Immature natural killer cell (primary cell): ENCODE data around the gene SORL1. TPM values are rescaled to one million over a fixed set of nuclear protein-coding genes. Genes with fewer than 3 reads are reported as not detected.
A peak's percentile ranks its signal among the peaks of the same experiment; 100 is the strongest.

Source experiments
- DNase-seq, 3 donors: peaks; one replicate each; pipeline ENCODE4 v3.0.0; 2022; ENCODE audit warnings: mixed read lengths in 1 of 3
- H3K27ac Mint-ChIP-seq, 6 donors: one replicate each; pipeline ENCODE4 v1.8.0; 2020; ENCODE audit warnings: mixed read lengths in 6 of 6, mild to moderate bottlenecking in 5 of 6, inconsistent platforms in 4 of 6, moderate library complexity in 3 of 6
- H3K27me3 Mint-ChIP-seq, 3 donors: one replicate each; pipeline ENCODE4 v1.8.0; 2020 to 2021; ENCODE audit warnings: low read depth in 3 of 3, mild to moderate bottlenecking in 3 of 3, mixed read lengths in 3 of 3, moderate library complexity in 3 of 3, inconsistent platforms in 1 of 3
- H3K36me3 Mint-ChIP-seq, 3 donors: one replicate each; pipeline ENCODE4 v1.8.0; 2020; ENCODE audit warnings: mixed read lengths in 3 of 3, inconsistent platforms in 2 of 3, mild to moderate bottlenecking in 2 of 3
- H3K4me1 Mint-ChIP-seq, 2 donors: one replicate each; pipeline ENCODE4 v1.8.0; 2020; ENCODE audit warnings: inconsistent platforms in 2 of 2, mild to moderate bottlenecking in 2 of 2, mixed read lengths in 2 of 2, moderate library complexity in 1 of 2
- H3K4me3 Mint-ChIP-seq, 5 donors: one replicate each; pipeline ENCODE4 v1.8.0; 2020; ENCODE audit warnings: mild to moderate bottlenecking in 5 of 5, mixed read lengths in 5 of 5, inconsistent platforms in 3 of 5, moderate library complexity in 3 of 5
- H3K9me3 Mint-ChIP-seq, 6 donors: one replicate each; pipeline ENCODE4 v1.8.0; 2020; ENCODE audit warnings: mild to moderate bottlenecking in 6 of 6, mixed read lengths in 6 of 6, inconsistent platforms in 4 of 6, moderate library complexity in 3 of 6
- polyA plus RNA-seq, 3 donors: library from polyadenylated mRNA; unstranded; fragments of 300-500 nt; fragmentation: Illumina TruSeq; gene quantifications; one replicate each; pipeline ENCODE4 v1.2.3, GENCODE V29; 2021

SORL1 gene
- polyA plus RNA-seq, 3 donors from 2014 or later: 125 to 281 (median 189) TPM

DNA sequence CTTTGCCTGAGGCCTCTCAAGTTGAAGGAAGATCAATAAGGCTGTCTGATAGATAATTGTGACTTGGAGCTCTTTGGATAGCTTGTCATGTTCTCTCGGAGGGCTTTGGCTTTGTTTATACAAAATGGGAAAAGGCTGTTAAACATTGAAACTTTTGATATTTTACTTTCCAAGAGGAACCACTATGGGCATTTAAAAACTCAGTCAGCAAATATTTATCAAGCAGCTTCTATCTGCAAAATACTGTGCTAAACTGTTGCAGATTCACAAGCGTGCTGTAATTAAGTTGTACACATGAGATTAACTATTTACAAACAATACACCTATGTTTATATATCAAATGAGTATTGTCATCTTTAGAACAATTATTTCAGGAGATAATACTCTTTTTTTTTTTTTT lies 34.5 kb upstream of the SORL1 start:
- H3K4me1 Mint-ChIP-seq: peaks cover 28 to 47% of the 10 kb centered on the region in 2 donors
- H3K27ac Mint-ChIP-seq: peak overlapping the region; percentile 91 to 95 (median 92)
- H3K9me3 Mint-ChIP-seq: no peaks in the 10 kb centered on the region
- H3K4me3 Mint-ChIP-seq: peak overlapping the region; percentile 12 to 75 (median 52)
- H3K27me3 Mint-ChIP-seq: peaks cover 0 to 5% (median 0%) of the 10 kb centered on the region in 3 donors
- DNase-seq: no peak
- no peaks in the 10 kb centered on the region for H3K36me3 Mint-ChIP-seq

DNA sequence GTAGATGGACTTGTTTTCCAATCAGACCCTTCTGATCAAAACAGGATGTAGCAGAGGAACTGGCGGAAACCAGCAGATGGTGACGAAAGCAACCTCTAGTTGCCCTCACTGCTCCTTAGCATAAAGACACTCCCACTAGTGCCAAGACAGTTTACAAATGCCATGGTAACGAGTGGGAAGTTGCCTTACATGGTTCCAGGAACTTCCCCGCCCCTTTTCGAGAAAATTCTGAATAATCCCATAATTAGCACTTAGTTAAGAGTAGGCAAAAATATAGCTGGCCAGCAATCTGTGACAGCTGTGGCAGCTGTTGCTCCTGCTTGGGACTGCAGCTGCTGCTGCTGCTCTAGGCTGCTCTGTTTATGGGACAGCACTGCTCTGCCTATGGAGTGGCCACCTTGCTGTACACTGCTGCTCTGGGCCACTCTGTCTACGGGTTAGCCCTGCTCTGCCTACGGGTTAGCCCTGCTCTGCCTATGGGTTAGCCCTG lies 33.4 kb upstream of the SORL1 start:
- Mint-ChIP-seq H3K36me3 (no peaks in the 10 kb centered on the region), H3K4me1 (peaks cover 30 to 54% of the 10 kb centered on the region in 2 donors), H3K27me3 (peaks cover 0 to 5% (median 0%) of the 10 kb centered on the region in 3 donors), H3K27ac (peak overlapping the region; percentile 81 to 94 (median 85)), H3K9me3 (no peaks in the 10 kb centered on the region), H3K4me3 (peak overlapping the region; percentile 24 to 57 (median 31))
- DNase-seq: peak; percentile 75 to 81 (median 76)

- H3K9me3 Mint-ChIP-seq: no peaks in the 10 kb centered on the region
- H3K4me3 Mint-ChIP-seq: no peak overlapping the region
- no peaks in the 10 kb centered on the region for H3K36me3 Mint-ChIP-seq
- peak overlapping the region in 4 of 6 donors; percentile 7 to 88 (median 73) for H3K27ac Mint-ChIP-seq
- peaks cover 32 to 54% of the 10 kb centered on the region in 2 donors for H3K4me1 Mint-ChIP-seq
- peaks cover 0 to 5% (median 0%) of the 10 kb centered on the region in 3 donors for H3K27me3 Mint-ChIP-seq
- DNase-seq: no peak
Measured at GRCh38 chr11:121419836-121420235, 32.3 kb upstream of the SORL1 start.

GRCh38 chr11:121420398-121420797 lies 31.7 kb upstream of the SORL1 start:
- H3K27ac Mint-ChIP-seq: peak overlapping the region in 5 of 6 donors; percentile 7 to 88 (median 64)
- no peaks in the 10 kb centered on the region for H3K9me3 Mint-ChIP-seq
- H3K36me3 Mint-ChIP-seq: peaks cover 0 to 5% (median 0%) of the 10 kb centered on the region in 3 donors
- no peak for DNase-seq
- H3K4me3 Mint-ChIP-seq: no peak overlapping the region
- peaks cover 32 to 54% of the 10 kb centered on the region in 2 donors for H3K4me1 Mint-ChIP-seq
- peaks cover 0 to 3% (median 0%) of the 10 kb centered on the region in 3 donors for H3K27me3 Mint-ChIP-seq

- Mint-ChIP-seq H3K4me1 (peaks cover 29 to 53% of the 10 kb centered on the region in 2 donors), H3K27ac (peak overlapping the region in 2 of 6 donors; percentile 43 to 73), H3K4me3 (no peak overlapping the region), H3K36me3 (peaks cover 0 to 5% (median 0%) of the 10 kb centered on the region in 3 donors), H3K27me3 (peaks cover 0 to 3% (median 0%) of the 10 kb centered on the region in 3 donors), H3K9me3 (no peaks in the 10 kb centered on the region)
- DNase-seq: no peak
Measured at GRCh38 chr11:121421149-121421901, 30.8 kb upstream of the SORL1 start.

DNA sequence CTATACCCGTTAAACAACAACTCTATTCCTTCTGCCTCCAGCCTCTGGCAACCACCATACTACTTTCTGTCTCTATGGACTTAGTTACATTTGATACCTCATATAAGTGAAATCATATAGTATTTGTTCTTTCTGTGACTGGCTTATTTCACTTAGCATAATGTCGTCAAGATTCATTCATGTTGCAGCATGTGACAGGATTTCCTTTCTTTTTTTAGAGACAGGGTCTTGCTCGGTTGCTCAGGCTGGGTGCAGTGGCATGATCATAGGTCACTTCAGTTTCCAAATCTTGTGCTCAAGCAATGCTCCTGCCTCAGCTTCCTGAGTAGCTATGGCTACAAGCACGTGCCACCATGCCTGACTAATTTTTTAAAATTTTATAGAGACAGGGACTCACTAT lies 29.4 kb upstream of the SORL1 start:
- Mint-ChIP-seq H3K27me3 (peaks cover 0 to 2% (median 1%) of the 10 kb centered on the region in 3 donors), H3K4me1 (peaks cover 25 to 49% of the 10 kb centered on the region in 2 donors), H3K9me3 (no peaks in the 10 kb centered on the region), H3K27ac (peak overlapping the region in 2 of 6 donors; percentile 17 to 29), H3K36me3 (peaks cover 0 to 5% (median 0%) of the 10 kb centered on the region in 3 donors), H3K4me3 (peak overlapping the region in 1 of 5 donors; percentile 18)
- no peak for DNase-seq

DNA sequence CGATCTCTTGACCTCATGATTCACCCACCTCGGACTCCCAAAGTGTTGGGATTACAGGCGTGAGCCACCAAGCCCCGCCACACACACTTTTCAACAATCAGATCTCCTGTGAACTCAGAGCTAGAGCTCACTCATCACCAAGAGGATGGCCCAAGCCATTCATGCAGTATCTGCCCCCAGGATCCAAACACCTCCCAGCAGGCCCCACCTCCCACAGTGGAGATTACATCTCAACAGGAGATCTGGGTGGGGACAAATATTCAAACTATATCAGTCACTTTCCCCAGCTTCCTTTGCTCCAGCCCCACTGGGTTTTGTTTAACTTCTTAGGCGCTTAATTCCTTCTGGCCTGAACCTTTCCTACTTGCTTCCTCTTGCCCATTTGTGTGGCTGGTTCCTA lies 26.3 kb upstream of the SORL1 start:
- Mint-ChIP-seq H3K27me3 (peaks cover 1 to 4% (median 3%) of the 10 kb centered on the region in 3 donors), H3K4me1 (peaks cover 11 to 23% of the 10 kb centered on the region in 2 donors), H3K36me3 (peaks cover 0 to 5% (median 0%) of the 10 kb centered on the region in 3 donors), H3K4me3 (peak overlapping the region in 1 of 5 donors; percentile 25), H3K27ac (peak overlapping the region in 2 of 6 donors; percentile 37 to 83), H3K9me3 (no peaks in the 10 kb centered on the region)
- DNase-seq: no peak

DNA sequence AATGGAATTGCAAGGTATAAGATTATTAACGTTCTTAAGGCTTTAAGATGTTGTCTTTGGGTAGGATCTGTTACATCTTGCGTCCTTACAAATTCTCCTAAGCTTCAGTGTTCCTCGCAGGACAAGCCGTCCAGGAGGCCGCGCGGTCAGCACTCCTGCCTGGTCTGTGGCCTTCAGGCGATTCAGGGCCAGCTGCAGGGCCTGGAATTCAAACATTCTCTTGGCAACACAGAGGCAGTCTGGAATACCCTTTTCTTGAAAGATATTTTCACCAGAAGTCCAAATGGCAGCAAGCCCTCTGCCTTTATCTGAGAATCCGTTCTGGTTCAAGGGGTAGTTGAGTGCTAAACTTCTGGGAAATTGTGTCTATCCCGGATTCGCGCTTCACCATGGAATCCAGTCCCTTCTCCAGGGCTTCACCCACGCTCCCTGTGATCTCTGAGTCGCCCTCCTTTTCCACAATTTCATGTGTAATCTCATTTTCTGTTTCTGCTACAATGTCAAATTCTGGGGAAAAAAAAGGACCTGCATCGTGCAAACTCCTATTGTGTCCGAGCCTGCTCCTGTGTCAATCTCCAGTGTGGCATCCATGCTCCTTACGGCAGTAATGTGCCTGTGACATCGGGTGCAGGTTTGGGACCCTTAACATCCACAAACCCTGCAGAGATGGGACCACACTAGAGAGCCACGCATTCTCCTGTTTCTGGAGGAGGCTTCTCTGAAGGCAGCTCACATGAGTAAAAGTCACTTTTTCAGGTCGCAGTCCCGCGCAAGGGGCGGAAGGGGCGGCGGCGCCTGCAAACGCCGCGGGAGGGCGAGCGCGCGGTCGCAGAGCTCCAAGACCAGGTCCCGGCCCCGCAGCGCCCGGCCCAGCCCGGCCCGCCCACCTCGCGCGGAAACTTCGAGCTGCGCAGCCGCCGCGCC lies 25.4 kb upstream of the SORL1 start:
- peak; percentile 54 to 63 (median 58) for DNase-seq
- no peaks in the 10 kb centered on the region for H3K9me3 Mint-ChIP-seq
- H3K4me1 Mint-ChIP-seq: peaks cover 11 to 23% of the 10 kb centered on the region in 2 donors
- H3K27me3 Mint-ChIP-seq: peaks cover 1 to 5% (median 3%) of the 10 kb centered on the region in 3 donors
- H3K27ac Mint-ChIP-seq: peak overlapping the region in 3 of 6 donors; percentile 4 to 43 (median 25)
- H3K4me3 Mint-ChIP-seq: peak overlapping the region; percentile 60 to 79 (median 72)
- peaks cover 0 to 5% (median 2%) of the 10 kb centered on the region in 3 donors for H3K36me3 Mint-ChIP-seq

DNA sequence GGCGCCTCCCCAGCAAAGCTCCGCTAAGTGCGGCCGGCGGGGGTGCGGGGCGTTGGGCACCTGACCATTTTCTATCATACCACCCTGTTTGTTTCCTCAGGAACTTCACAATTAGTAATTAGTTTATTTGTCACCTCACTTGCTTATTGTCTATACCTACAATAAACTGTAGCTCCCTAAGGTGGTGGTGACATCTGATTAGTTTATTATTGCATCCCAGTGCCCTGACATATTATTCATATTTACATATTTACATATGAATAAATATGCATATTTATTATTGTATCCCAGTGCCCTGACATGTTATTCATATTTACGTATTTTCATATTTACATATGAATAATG lies 24.7 kb upstream of the SORL1 start:
- no peaks in the 10 kb centered on the region for H3K9me3 Mint-ChIP-seq
- H3K4me3 Mint-ChIP-seq: peak overlapping the region in 4 of 5 donors; percentile 30 to 65 (median 47)
- DNase-seq: no peak
- H3K27me3 Mint-ChIP-seq: peaks cover 1 to 6% (median 3%) of the 10 kb centered on the region in 3 donors
- peaks cover 11 to 23% of the 10 kb centered on the region in 2 donors for H3K4me1 Mint-ChIP-seq
- peak overlapping the region in 1 of 6 donors; percentile 20 for H3K27ac Mint-ChIP-seq
- H3K36me3 Mint-ChIP-seq: peaks cover 0 to 5% (median 3%) of the 10 kb centered on the region in 3 donors

- no peak for DNase-seq
- H3K27ac Mint-ChIP-seq: no peak overlapping the region
- peaks cover 0 to 5% (median 3%) of the 10 kb centered on the region in 3 donors for H3K36me3 Mint-ChIP-seq
- peaks cover 1 to 6% (median 3%) of the 10 kb centered on the region in 3 donors for H3K27me3 Mint-ChIP-seq
- H3K4me3 Mint-ChIP-seq: no peak overlapping the region
- peaks cover 5 to 13% of the 10 kb centered on the region in 2 donors for H3K4me1 Mint-ChIP-seq
- H3K9me3 Mint-ChIP-seq: no peaks in the 10 kb centered on the region
Measured at GRCh38 chr11:121429556-121429955, 22.6 kb upstream of the SORL1 start.

GRCh38 chr11:121431820-121432526 lies 20.1 kb upstream of the SORL1 start:
- peaks cover 1 to 2% of the 10 kb centered on the region in 2 donors for H3K4me1 Mint-ChIP-seq
- H3K9me3 Mint-ChIP-seq: no peaks in the 10 kb centered on the region
- DNase-seq: no peak
- peaks cover 1 to 6% (median 3%) of the 10 kb centered on the region in 3 donors for H3K27me3 Mint-ChIP-seq
- peak overlapping the region in 2 of 6 donors; percentile 24 to 69 for H3K27ac Mint-ChIP-seq
- peaks cover 0 to 3% (median 0%) of the 10 kb centered on the region in 3 donors for H3K36me3 Mint-ChIP-seq
- H3K4me3 Mint-ChIP-seq: no peak overlapping the region

DNA sequence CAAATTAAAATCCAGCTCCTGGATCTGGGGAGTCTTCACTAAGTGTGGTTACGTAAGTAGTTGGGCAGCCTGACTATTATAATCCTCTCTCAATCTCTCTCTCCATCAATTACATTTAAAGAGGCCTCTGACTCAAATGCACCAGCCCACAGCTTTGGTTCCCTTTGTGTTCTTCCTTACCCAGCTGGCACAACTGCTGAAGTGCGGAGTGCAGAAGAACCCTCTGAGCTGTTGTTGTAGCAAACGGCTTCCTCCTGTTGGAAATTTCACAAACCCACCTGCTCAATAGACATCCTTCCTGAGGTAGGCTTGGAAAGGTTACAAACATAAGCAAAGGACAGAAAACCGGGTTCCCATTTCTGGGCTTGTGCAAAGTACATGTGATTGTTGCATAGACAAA lies 17.0 kb upstream of the SORL1 start:
- Mint-ChIP-seq H3K9me3 (no peaks in the 10 kb centered on the region), H3K27ac (peak overlapping the region in 1 of 6 donors; percentile 75), H3K4me1 (peaks cover 2 to 6% of the 10 kb centered on the region in 2 donors)

More for the DNA sequence above, 17.0 kb upstream of the SORL1 start:
- Mint-ChIP-seq H3K4me3 (no peak overlapping the region), H3K36me3 (peaks cover 0 to 3% (median 0%) of the 10 kb centered on the region in 3 donors), H3K27me3 (peaks cover 0 to 2% (median 0%) of the 10 kb centered on the region in 3 donors)
- no peak for DNase-seq
